OCI-LY1 (cell line): ENCODE measurements around the gene GYS2.

ENCODE experiments used
- H2AFZ ChIP-seq: fragments of 200-600 bp; sonication (generic), shearing (Covaris generic); 2 replicates; pipeline ENCODE4 v1.6.0; 2014; ENCODE audit warnings: antibody characterized with exemption, mild to moderate bottlenecking, low read length
- H3F3A ChIP-seq: fragments of 200-600 bp; sonication (generic), shearing (Covaris generic); 2 replicates; pipeline ENCODE4 v1.6.0; 2014; ENCODE audit warnings: mild to moderate bottlenecking, antibody characterized with exemption, low read length, moderate library complexity; ENCODE audit not compliant: insufficient read depth
- H3K27ac ChIP-seq: fragments of 200-600 bp; sonication (generic); 2 replicates; pipeline ENCODE4 v1.5.1; 2014; ENCODE audit warnings: low read length, mixed run types, mild to moderate bottlenecking, low read depth; ENCODE audit not compliant: poor library complexity, severe bottlenecking
- H3K27me3 ChIP-seq: fragments of 200-600 bp; sonication (generic); 2 replicates; pipeline ENCODE4 v1.6.0; 2014; ENCODE audit warnings: antibody characterized with exemption, mild to moderate bottlenecking, low read length, moderate library complexity; ENCODE audit not compliant: insufficient read depth
- H3K36me3 ChIP-seq: fragments of 200-600 bp; sonication (generic); 2 replicates; pipeline ENCODE4 v1.6.1; 2014; ENCODE audit warnings: mild to moderate bottlenecking, antibody characterized with exemption, low read length, moderate library complexity, mixed read lengths; ENCODE audit not compliant: insufficient read depth
- H3K4me1 ChIP-seq: fragments of 200-600 bp; sonication (generic); 2 replicates; pipeline ENCODE4 v1.5.1; 2014; ENCODE audit warnings: mild to moderate bottlenecking, low read length, moderate library complexity; ENCODE audit not compliant: insufficient read depth, severe bottlenecking
- H3K4me2 ChIP-seq: fragments of 200-600 bp; sonication (generic), shearing (Covaris generic); 2 replicates; pipeline ENCODE4 v1.6.1; 2014; ENCODE audit warnings: low read length
- H3K4me3 ChIP-seq: fragments of 200-600 bp; sonication (generic); 2 replicates; pipeline ENCODE4 v1.5.1; 2014; ENCODE audit warnings: low read length, low read depth, mild to moderate bottlenecking, mixed read lengths; ENCODE audit not compliant: poor library complexity, severe bottlenecking
- H3K79me2 ChIP-seq: fragments of 200-600 bp; shearing (Covaris generic); 2 replicates; pipeline ENCODE4 v1.6.1; 2016; ENCODE audit warnings: mixed run types, low read length, mixed read lengths; ENCODE audit not compliant: insufficient read depth
- H3K9ac ChIP-seq: fragments of 200-600 bp; sonication (generic), shearing (Covaris generic); 2 replicates; pipeline ENCODE4 v1.6.1; 2014; ENCODE audit warnings: mild to moderate bottlenecking, low read length, mixed read lengths
- H3K9me2 ChIP-seq: fragments of 200-600 bp; sonication (generic), shearing (Covaris generic); 2 replicates; pipeline ENCODE4 v1.6.1; 2014; ENCODE audit warnings: low read depth, mild to moderate bottlenecking, low read length, mixed read lengths
- H3K9me3 ChIP-seq: fragments of 200-600 bp; shearing (Covaris generic); 2 replicates; pipeline ENCODE4 v1.6.1; 2014; ENCODE audit warnings: low read length, mixed read lengths
- H4K20me1 ChIP-seq: fragments of 200-600 bp; sonication (generic), shearing (Covaris generic); 2 replicates; pipeline ENCODE4 v1.6.0; 2016; ENCODE audit warnings: mild to moderate bottlenecking, low read length; ENCODE audit not compliant: insufficient read depth
- CTCF ChIP-seq: fragments of 200-600 bp; sonication (generic), shearing (Covaris generic); IDR thresholded peaks from 2 replicates; pipeline ENCODE4 v1.5.1; 2017; ENCODE audit warnings: mild to moderate bottlenecking, antibody characterized with exemption, low read length, moderate library complexity, mixed read lengths
- EZH2 ChIP-seq: fragments of 200-600 bp; sonication (generic), shearing (Covaris generic); IDR thresholded peaks from 2 replicates; pipeline ENCODE4 v1.8.0; 2017; ENCODE audit warnings: borderline replicate concordance, mixed run types, mild to moderate bottlenecking, antibody characterized with exemption, low read length, moderate library complexity, mixed read lengths

Gene GYS2

GRCh38 chr12:21518451-21518850 lies 86.2 kb downstream of the GYS2 start:
- Histone ChIP-seq H3K9me3 (no peaks in the 10 kb centered on the region), H3K9me2 (no peaks in the 10 kb centered on the region), H3K27ac (no peak overlapping the region), H3K36me3 (peaks cover 12% of the 10 kb centered on the region; the same call in 1 of the 2 replicates), H3K79me2 (no peaks in the 10 kb centered on the region), H2AFZ (no peak overlapping the region), H3K4me2 (no peak overlapping the region), H3K9ac (no peak overlapping the region), H3K27me3 (no peaks in the 10 kb centered on the region), H4K20me1 (no peaks in the 10 kb centered on the region), H3K4me1 (no peaks in the 10 kb centered on the region), H3F3A (no peaks in the 10 kb centered on the region), H3K4me3 (no peak overlapping the region)
- TF ChIP-seq CTCF (no peak), EZH2 (no peak)

- Histone ChIP-seq H3K36me3 (peaks cover 26% of the 10 kb centered on the region; the same call in 1 of the 2 replicates), H4K20me1 (no peaks in the 10 kb centered on the region), H3K4me1 (no peaks in the 10 kb centered on the region), H2AFZ (no peak overlapping the region), H3K27ac (no peak overlapping the region), H3K27me3 (no peaks in the 10 kb centered on the region), H3F3A (no peaks in the 10 kb centered on the region), H3K4me3 (no peak overlapping the region), H3K9me3 (no peaks in the 10 kb centered on the region), H3K9ac (no peak overlapping the region), H3K9me2 (no peaks in the 10 kb centered on the region), H3K4me2 (no peak overlapping the region), H3K79me2 (no peaks in the 10 kb centered on the region)
- TF ChIP-seq EZH2 (no peak), CTCF (no peak)
Observed at GRCh38 chr12:21516281-21516680, 88.4 kb downstream of the GYS2 start.

DNA sequence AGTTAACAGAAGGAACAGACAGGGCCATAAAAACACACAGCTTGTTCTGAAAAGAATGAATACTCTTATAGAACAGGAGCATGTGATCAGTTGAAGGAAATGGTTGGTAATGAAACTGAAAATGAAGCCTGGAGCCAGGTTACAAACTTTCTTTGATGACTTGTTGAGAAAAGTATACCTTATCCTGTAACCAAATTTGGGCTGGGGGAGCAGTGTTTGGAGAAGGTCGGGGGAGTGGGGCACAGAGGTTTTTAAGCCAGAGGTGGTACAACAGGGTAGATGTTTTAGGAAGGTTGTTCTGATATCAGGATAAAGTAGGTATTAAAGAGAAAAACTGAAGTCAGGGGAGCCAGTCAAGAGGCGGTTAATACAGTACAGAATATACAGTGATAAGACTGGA lies 94.9 kb downstream of the GYS2 start:
- no peak overlapping the region for H3K4me2 ChIP-seq
- peaks cover 25% of the 10 kb centered on the region for H3K79me2 ChIP-seq
- no peaks in the 10 kb centered on the region for H3F3A ChIP-seq
- no peak overlapping the region for H3K9ac ChIP-seq
- no peak overlapping the region for H3K4me3 ChIP-seq
- no peak overlapping the region for H2AFZ ChIP-seq
- H3K9me2 ChIP-seq = no peaks in the 10 kb centered on the region
- TF ChIP-seq EZH2 (no peak), CTCF (no peak)
- no peaks in the 10 kb centered on the region for H4K20me1 ChIP-seq
- no peak overlapping the region for H3K27ac ChIP-seq
- H3K27me3 ChIP-seq = no peaks in the 10 kb centered on the region
- H3K36me3 ChIP-seq = peaks cover 33% of the 10 kb centered on the region; the same call in 1 of the 2 replicates
- H3K9me3 ChIP-seq = no peaks in the 10 kb centered on the region
- H3K4me1 ChIP-seq = no peaks in the 10 kb centered on the region
